GM23338 (cell line): ENCODE results near the gene CPB2.

Experiments
- CTCF ChIP-seq, 2 experiments: fragments of 200-600 bp in 1 of 2; sonication (generic) in 1 of 2; conservative IDR thresholded peaks; 2 replicates each; pipeline versions ENCODE4 v1.5.1 to v1.6.1; 2016 to 2017; ENCODE audit warnings: antibody characterized with exemption in 2 of 2, low read depth in 2 of 2, mild to moderate bottlenecking in 2 of 2, moderate library complexity in 1 of 2
- EZH2 ChIP-seq: fragments of 200-600 bp; sonication (generic); IDR thresholded peaks from one replicate; pipeline ENCODE4 v1.8.0; 2017; ENCODE audit warnings: antibody characterized with exemption, mild to moderate bottlenecking, low read depth; ENCODE audit not compliant: unreplicated experiment

GRCh38 chr13:46124967-46125933 lies 20.4 kb upstream of the CPB2 start:
- TF ChIP-seq CTCF (conservative IDR thresholded peaks at IDR 0.05; ENCODE audit: low read depth in 2 of 2) = no peak
- TF ChIP-seq EZH2 = no peak
